BJ (cell line): ENCODE results near the gene ESPNL. TPM values are rescaled to one million over a fixed set of nuclear protein-coding genes. Genes with fewer than 3 reads are reported as not detected.
"Not testable (repeated sequence)": the region's sequence is repeated elsewhere in the genome, so short reads cannot be mapped to it uniquely, and the experiment has no call there.

ENCODE experiments used
- CTCF ChIA-PET: fragments of 350-600 bp; formaldehyde crosslinking; extraction: SDS; loops from one replicate; lab custom pipeline; 2021; ENCODE audit warnings: antibody characterized with exemption, inconsistent platforms; lab: Yijun Ruan, JAX
- POLR2A ChIA-PET: fragments of 300-600 bp; sonication (Branson Sonifier 250); formaldehyde crosslinking; extraction: SDS; loops from one replicate; lab custom pipeline; 2021; ENCODE audit warnings: antibody characterized with exemption; lab: Charles Lee
- DNase-seq: peaks from one replicate; pipeline ENCODE4 v3.0.0-alpha.2; 2011; ENCODE audit warnings: low read depth
- H3K27me3 ChIP-seq: 2 replicates; pipeline ENCODE4 v1.6.0; 2011; ENCODE audit warnings: low read length; ENCODE audit not compliant: control insufficient read depth, insufficient read depth
- H3K36me3 ChIP-seq: 2 replicates; pipeline ENCODE4 v1.5.1; 2011; ENCODE audit warnings: low read length; ENCODE audit not compliant: control insufficient read depth, insufficient read depth
- H3K4me3 ChIP-seq: 2 replicates; pipeline ENCODE4 v1.5.1; 2011; ENCODE audit warnings: low read depth, mild to moderate bottlenecking, control low read depth, low read length
- CTCF ChIP-seq: IDR thresholded peaks from 2 replicates; pipeline ENCODE4 v1.5.1; 2011; ENCODE audit warnings: low read depth, mild to moderate bottlenecking, control low read depth, inconsistent platforms, low read length, moderate library complexity; ENCODE audit not compliant: insufficient read depth
- polyA minus RNA-seq: library from RNA; depleted of rRNA, polyadenylated mRNA; stranded (reverse); fragments of >200 nt; gene quantifications from 2 replicates; pipeline ENCODE4 v1.2.3, GENCODE V29; 2011; rRNA and poly(A)+ RNA removed
- polyA plus RNA-seq: library from polyadenylated mRNA; depleted of rRNA; stranded (reverse); fragments of >200 nt; gene quantifications from 2 replicates; pipeline ENCODE4 v1.2.3, GENCODE V29; 2011; rRNA removed

Gene ESPNL
- polyA plus RNA-seq (1.3 and 2.1 TPM in 2 replicates), polyA minus RNA-seq (0.87 and 2.5 TPM in 2 replicates)

DNA sequence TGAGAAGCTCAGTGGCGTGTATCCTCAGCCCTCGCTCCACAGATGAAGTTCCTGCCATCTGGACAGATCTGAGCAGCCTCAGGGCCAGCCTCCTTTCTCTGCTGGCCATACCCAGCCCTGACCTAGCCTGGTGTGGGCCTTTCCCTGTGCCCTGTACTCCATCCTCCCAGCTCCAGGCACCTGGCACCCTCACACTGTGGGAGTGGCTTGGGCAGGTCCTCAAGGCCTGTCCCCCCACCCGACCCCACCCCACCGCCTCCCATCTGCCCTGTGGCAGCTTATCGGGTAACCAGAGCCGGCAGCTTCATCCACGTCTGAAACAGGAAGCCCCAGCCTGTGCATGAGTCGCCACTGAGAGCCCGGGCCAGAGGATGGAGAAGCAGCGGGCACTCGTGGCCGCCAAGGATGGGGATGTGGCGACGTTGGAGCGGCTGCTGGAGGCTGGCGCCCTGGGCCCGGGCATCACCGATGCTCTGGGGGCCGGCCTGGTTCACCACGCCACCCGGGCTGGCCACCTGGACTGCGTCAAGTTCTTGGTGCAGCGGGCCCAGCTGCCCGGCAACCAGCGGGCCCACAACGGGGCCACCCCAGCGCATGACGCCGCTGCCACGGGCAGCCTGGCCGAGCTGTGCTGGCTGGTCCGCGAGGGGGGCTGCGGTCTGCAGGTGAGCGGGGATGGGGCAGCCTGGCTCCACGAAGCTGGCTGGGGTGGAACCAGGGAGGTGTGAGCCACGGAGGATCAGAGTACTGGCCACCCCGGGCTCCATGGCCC, at the start of gene ESPNL:
TSS of gene ESPNL (plus strand) at position 292 of the 772 bp plus-strand sequence. CDS start at position 372, 80 bp downstream.
- no peak for DNase-seq
- POLR2A ChIA-PET: no interaction called here
- CTCF ChIA-PET: no interaction called here

GRCh38 chr2:238053191-238053776, 46.9 kb upstream of the ESPNL start:
- Histone ChIP-seq H3K27me3 (no peaks in the 10 kb centered on the region), H3K36me3 (no peaks in the 10 kb centered on the region), H3K4me3 (no peak overlapping the region)
- CTCF ChIA-PET: no interaction called here
- POLR2A ChIA-PET: interaction anchor here (0.7 kb wide), 1 partner anchor 582 kb away, joined by 4 read pairs; no protein-coding TSS in a partner anchor
- TF ChIP-seq CTCF: no peak
- no peak for DNase-seq

More for the DNA sequence above, at the start of gene ESPNL:
- Histone ChIP-seq H3K4me3 (no peak within 1 kb of the TSS), H3K36me3 (no peaks in the 10 kb centered on the region), H3K27me3 (no peaks in the 10 kb centered on the region)
- TF ChIP-seq CTCF: no peak

DNA sequence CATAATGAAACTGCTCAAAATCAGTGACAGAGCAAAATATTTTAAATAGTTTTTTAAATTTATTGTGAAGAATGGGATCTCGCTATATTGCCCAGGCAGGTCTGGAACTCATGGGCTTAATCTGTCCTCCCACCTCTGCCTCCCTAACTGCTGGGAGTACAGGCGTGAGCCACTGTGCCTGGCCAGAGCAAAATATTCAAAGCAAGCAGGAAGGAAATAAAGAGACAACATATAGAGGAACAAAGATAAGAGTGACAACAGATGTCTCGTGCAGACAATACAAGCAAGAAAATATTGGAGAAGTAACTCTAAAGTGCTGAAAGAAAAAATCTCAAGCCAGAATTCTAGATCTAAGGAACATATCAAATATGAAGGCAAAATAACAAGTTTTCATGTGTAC, 44.3 kb upstream of the ESPNL start:
- ChIA-PET POLR2A (no interaction called here), CTCF (no interaction called here)
- no peak for TF ChIP-seq CTCF
- Histone ChIP-seq H3K4me3 (no peak overlapping the region), H3K27me3 (no peaks in the 10 kb centered on the region), H3K36me3 (no peaks in the 10 kb centered on the region)
- no peak for DNase-seq

GRCh38 chr2:238057696-238058575, 42.2 kb upstream of the ESPNL start:
- H3K36me3 ChIP-seq, H3K27me3 ChIP-seq, POLR2A ChIA-PET, H3K4me3 ChIP-seq, DNase-seq, CTCF ChIA-PET: not testable (repeated sequence)

GRCh38 chr2:238059505-238059904, 40.6 kb upstream of the ESPNL start:
- ChIA-PET CTCF (no interaction called here), POLR2A (no interaction called here)
- H3K36me3 ChIP-seq: no peaks in the 10 kb centered on the region
- H3K27me3 ChIP-seq: no peaks in the 10 kb centered on the region
- TF ChIP-seq CTCF: no peak
- DNase-seq: no peak
- peak overlapping the region; percentile 83; the same call in 1 of the 2 replicates for H3K4me3 ChIP-seq
